Activated CD4-positive, alpha-beta memory T cell treated with anti-CD3 and anti-CD28 coated beads for 36 hours (primary cell): ENCODE data around the gene MTX1. TPM values are rescaled to one million over a fixed set of nuclear protein-coding genes. Genes with fewer than 3 reads are reported as not detected.
"Not testable (repeated sequence)": the region's sequence is repeated elsewhere in the genome, so short reads cannot be mapped to it uniquely, and the experiment has no call there.

Experiments
- CTCF ChIA-PET: fragments of 350-600 bp; sonication (Branson Sonifier 250); formaldehyde crosslinking; loops from one replicate; lab custom pipeline; 2021; ENCODE audit warnings: antibody characterized with exemption, inconsistent platforms; lab: Charles Lee
- POLR2A ChIA-PET: fragments of 350-600 bp; sonication (Branson Sonifier 250); formaldehyde crosslinking; loops from one replicate; lab custom pipeline; 2021; ENCODE audit warnings: antibody characterized with exemption; lab: Charles Lee
- DNase-seq: peaks from one replicate; pipeline ENCODE4 v3.0.0-alpha.2; 2020
- H3K27ac Mint-ChIP-seq: one replicate; pipeline ENCODE4 v1.8.0; 2021; ENCODE audit warnings: mixed read lengths
- H3K27me3 Mint-ChIP-seq: one replicate; pipeline ENCODE4 v1.8.0; 2021; ENCODE audit warnings: mixed read lengths
- H3K36me3 Mint-ChIP-seq: one replicate; pipeline ENCODE4 v1.8.0; 2021; ENCODE audit warnings: mixed read lengths
- H3K4me1 Mint-ChIP-seq: one replicate; pipeline ENCODE4 v1.8.0; 2021; ENCODE audit warnings: low read depth, mixed read lengths
- H3K4me3 Mint-ChIP-seq: one replicate; pipeline ENCODE4 v1.8.0; 2021; ENCODE audit warnings: mild to moderate bottlenecking, mixed read lengths
- H3K9me3 Mint-ChIP-seq: one replicate; pipeline ENCODE4 v1.8.0; 2021; ENCODE audit warnings: mixed read lengths
- intact Hi-C: fragments of 100-400 bp; cut with micrococcal nuclease; formaldehyde crosslinking; loops from one replicate; pipeline ENCODE4 v1.15.1; 2023
- total RNA-seq, 2 experiments: library from RNA; stranded (reverse); gene quantifications; one replicate each; pipeline ENCODE4 v1.2.3, GENCODE V29; 2021

MTX1 gene
- total RNA-seq, 2 experiments from 2014 or later, result 45.2 to 47.9 TPM

DNA sequence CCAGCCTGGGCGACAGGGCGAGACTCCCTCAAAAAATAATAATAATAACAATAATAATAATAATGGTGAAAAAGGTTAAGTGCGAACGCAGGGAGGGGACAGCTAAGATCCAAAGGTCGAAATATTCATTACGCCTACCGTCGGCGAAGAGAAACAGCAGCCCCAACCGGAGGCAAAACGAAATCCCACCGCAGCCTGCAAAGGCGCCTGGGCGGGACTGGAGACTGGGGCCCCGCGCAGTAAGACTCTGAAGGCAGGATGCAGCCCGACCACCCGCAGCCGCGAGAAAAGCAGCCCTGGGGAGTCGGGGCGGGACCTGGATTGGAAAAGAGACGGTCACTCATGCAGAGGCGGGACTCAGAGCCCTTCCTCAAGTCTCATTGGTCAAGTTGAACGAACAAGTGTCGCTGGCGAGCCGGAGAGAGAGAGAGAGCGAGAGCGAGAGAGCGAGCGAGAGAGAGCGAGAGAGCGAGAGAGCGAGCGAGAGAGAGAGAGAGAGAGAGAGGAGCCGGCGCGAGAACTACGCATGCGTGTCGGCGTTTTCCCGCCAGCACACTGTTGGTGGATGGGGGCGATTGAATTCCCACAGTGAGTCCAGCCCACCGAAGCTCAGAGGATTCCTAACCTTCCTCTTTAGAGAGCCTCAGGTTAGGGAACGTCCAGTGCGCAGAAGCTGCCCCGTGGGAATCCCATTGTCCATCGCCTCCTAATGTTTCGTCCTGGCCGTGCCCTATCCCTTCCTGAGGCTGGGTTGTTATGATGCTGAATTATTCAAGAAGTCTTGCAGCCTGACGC, 36.1 kb downstream of the MTX1 start:
- Mint-ChIP-seq H3K9me3 (peaks cover 2% of the 10 kb centered on the region), H3K4me3 (peak overlapping the region; percentile 76), H3K27me3 (peaks cover 2% of the 10 kb centered on the region), H3K36me3 (peaks cover 2% of the 10 kb centered on the region), H3K4me1 (peaks cover 45% of the 10 kb centered on the region), H3K27ac (peak overlapping the region; percentile 90)
- ChIA-PET POLR2A (interaction anchor here (0.6 to 2.1 kb wide), 9 partner anchors 9 to 79 kb away, joined by 3 to 9 read pairs (median 4); partner anchors contain the start of genes CLK2 and ENTREP3), CTCF (interaction anchor here (0.8 to 7.8 kb wide), 12 partner anchors 11 to 348 kb away, joined by 3 to 52 read pairs (median 4); partner anchors contain the start of genes CLK2, ENTREP3, MTX1 and SLC50A1)
- DNase-seq, result peak; percentile 98
- intact Hi-C loops, result loop anchor here (1.0 to 5.0 kb wide), 8 partner anchors 17 to 107 kb away; partner anchors contain the start of genes FDPS, KRTCAP2, SCAMP3 and SLC50A1

DNA sequence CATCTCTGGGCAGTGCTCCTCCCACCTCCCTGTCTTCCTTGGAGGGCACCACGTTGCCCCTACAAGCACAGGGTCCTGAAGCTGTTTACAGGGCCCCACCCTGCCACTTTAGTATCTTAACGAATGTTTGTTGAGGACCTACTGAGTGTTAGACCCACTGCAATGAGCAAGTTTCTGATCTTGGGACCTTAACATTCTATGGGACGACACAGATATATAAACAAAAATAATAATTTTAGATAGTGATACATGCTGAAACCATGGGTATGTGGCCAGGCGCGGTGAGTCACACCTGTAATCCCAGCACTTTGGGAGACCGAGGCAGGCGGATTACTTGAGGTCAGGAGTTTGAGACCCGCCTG, 36.6 kb downstream of the MTX1 start:
- POLR2A ChIA-PET, result interaction anchor here (0.6 to 2.1 kb wide), 8 partner anchors 8 to 79 kb away, joined by 3 to 9 read pairs (median 4); partner anchors contain the start of genes CLK2 and ENTREP3
- DNase-seq, result no peak
- Mint-ChIP-seq H3K4me1 (peaks cover 44% of the 10 kb centered on the region), H3K27ac (peak overlapping the region; percentile 90), H3K27me3 (peaks cover 2% of the 10 kb centered on the region), H3K9me3 (peaks cover 2% of the 10 kb centered on the region), H3K4me3 (peak overlapping the region; percentile 76), H3K36me3 (peaks cover 2% of the 10 kb centered on the region)
- CTCF ChIA-PET, result interaction anchor here (0.8 to 7.8 kb wide), 8 partner anchors 15 to 347 kb away, joined by 3 to 52 read pairs (median 4); partner anchors contain the start of genes CLK2, MTX1 and THBS3
- intact Hi-C loops, result no loop called here

DNA sequence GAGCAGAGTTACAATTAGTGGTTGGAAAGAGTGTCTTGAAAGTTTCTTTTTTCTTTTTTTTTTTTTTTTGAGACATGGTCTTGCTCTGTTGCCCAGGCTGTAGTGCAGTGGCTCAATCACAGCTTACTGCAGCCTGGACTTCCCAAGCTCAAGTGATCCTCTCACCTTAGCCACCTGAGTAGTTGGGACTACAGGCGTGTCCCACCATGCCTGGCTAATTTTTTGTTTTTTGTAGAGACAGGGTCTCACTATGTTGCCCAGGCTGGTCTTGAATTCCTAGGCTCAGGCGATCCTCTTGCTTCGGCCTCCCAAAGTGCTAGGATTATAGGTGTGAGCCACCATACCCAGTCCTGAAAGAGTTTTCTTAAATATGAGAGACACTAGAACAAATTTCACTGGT, 38.3 kb downstream of the MTX1 start:
- H3K4me3 Mint-ChIP-seq, H3K9me3 Mint-ChIP-seq, intact Hi-C loops, H3K27ac Mint-ChIP-seq, H3K36me3 Mint-ChIP-seq, POLR2A ChIA-PET, DNase-seq, H3K27me3 Mint-ChIP-seq: not testable (repeated sequence)
- peaks cover 38% of the 10 kb centered on the region for H3K4me1 Mint-ChIP-seq
- CTCF ChIA-PET, result interaction anchor here (7.8 to 9.7 kb wide), 2 partner anchors 40 to 76 kb away, joined by 52 to 188 read pairs; partner anchors contain the start of genes MTX1, RUSC1 and THBS3

DNA sequence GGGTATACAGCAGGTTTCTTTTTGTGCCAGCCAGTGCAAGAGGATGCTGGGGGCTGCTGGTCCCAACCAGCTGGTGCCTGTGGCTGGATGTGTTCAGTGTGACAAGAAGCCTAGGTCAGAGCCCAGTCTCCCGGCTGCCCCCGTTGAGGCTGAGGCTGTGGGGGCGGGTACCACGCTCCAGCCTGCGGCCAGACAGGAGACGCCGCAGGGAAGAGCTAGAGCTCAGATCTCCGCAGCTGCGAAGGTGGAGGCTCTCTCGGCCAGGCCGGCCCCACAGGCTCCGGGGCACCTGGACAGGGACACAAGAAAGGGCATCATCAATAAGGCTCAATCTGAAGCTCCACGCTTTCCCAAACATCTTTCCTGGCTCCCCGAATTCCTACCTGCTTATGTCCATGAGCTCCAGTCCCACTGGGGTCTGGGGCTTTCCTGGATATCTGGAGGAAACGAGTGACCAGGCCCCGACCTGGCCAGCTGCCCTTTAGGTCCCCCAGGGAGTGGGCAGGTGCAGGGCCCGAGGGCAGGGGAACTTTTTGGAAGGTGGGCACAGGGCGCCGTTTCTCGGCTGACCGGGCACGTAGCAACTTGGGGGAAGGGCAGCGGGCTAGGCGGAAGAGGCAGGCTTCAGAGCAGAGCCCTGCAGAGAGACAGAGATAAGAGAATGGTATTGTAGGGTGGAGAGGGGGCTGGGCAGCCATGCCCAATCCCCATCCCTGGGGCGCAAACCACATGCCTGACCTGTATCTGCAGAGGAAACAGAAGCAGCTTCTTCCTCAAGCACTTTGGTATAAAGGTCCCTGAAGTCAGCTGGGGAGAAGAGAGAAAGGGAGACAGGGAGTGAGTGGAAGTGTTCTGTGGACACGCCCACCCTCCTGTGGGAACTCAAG, 39.4 kb downstream of the MTX1 start:
- Mint-ChIP-seq H3K4me1 (peaks cover 29% of the 10 kb centered on the region), H3K9me3 (peaks cover 2% of the 10 kb centered on the region), H3K4me3 (no peak overlapping the region), H3K27me3 (peaks cover 2% of the 10 kb centered on the region), H3K27ac (no peak overlapping the region), H3K36me3 (peaks cover 2% of the 10 kb centered on the region)
- intact Hi-C loops, result no loop called here
- DNase-seq, result no peak
- ChIA-PET CTCF (interaction anchor here (0.7 to 9.7 kb wide), 3 partner anchors 11 to 75 kb away, joined by 4 to 188 read pairs (median 52); partner anchors contain the start of genes MTX1, RUSC1 and THBS3), POLR2A (no interaction called here)

DNA sequence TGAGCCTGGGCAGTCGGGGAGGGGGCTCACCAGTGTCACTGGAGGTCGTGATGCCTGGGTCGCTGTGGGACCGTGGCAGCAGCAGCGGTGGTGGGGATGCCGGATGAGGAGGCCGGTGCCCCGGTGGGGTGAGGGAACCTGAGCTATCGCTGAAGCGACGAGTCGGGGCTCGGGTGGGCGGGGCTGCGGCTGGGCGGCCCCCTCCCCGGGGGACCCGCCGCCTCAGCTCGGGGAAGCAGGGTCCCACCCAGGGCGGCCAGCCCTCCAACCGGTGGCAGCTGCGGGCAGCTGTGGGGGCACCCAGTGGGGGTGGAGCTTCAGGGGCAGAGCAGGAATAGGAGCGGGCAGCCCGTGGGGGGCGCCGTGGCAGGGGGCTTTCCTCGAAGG, 41.7 kb downstream of the MTX1 start:
- Mint-ChIP-seq H3K9me3 (no peaks in the 10 kb centered on the region), H3K27me3 (no peaks in the 10 kb centered on the region), H3K4me1 (peaks cover 31% of the 10 kb centered on the region), H3K27ac (no peak overlapping the region), H3K36me3 (no peaks in the 10 kb centered on the region), H3K4me3 (peak overlapping the region; percentile 57)
- POLR2A ChIA-PET, result interaction anchor here (1.2 to 2.4 kb wide), 8 partner anchors 8 to 73 kb away, joined by 3 to 9 read pairs (median 4); partner anchors contain the start of genes CLK2, MTX1 and THBS3
- intact Hi-C loops, result loop anchor here (1.0 to 2.0 kb wide), 4 partner anchors 23 to 343 kb away; partner anchors contain the start of genes CLK2 and FDPS
- CTCF ChIA-PET, result interaction anchor here (0.8 to 9.7 kb wide), 42 partner anchors 9 to 579 kb away, joined by 3 to 188 read pairs (median 6); partner anchors contain the start of genes CLK2, FDPS, KRTCAP2 and MTX1
- no peak for DNase-seq

DNA sequence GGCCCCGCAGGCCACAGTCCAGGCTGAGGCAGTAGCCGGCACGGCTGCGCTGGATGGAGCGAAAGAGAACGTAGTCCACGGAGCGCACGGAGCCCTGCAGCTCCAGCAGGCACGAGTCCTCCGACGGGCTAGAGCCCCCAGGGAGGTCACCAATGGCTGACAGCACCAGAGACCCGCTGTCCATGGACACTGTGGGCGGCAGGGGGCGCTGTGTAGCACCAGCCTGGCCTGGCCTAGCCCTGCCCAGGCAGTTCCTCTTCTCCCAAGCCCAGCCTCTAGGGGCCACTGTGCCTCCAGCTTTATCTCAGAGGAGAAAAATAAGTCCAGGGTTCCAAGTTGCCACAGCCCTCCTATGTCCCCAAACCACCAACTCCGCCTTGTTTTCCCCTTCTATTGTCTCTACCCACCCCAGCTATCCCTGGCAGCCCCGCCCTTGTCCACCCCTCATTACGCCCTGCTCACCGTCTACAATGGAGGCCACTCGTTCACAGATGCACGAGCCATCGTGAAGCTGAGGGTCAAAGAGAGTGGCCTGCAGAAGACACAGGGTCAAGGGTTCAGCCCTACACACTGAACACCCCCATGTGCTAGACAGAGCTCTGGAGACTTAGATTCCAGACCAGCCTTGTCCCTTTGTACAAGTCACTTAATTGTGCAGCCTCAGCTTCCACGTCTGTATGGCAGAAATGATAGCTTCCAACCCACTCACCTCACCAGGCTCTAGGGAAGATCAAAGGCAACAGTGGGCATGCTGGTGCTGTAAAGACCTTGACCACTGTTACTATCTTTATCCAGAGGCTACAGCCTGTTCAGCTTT, 42.3 kb downstream of the MTX1 start:
- H3K9me3 Mint-ChIP-seq, result no peaks in the 10 kb centered on the region
- H3K36me3 Mint-ChIP-seq, result no peaks in the 10 kb centered on the region
- H3K4me3 Mint-ChIP-seq, result peak overlapping the region; percentile 39
- H3K27ac Mint-ChIP-seq, result peak overlapping the region; percentile 31
- POLR2A ChIA-PET, result interaction anchor here (0.8 to 2.4 kb wide), 12 partner anchors 9 to 359 kb away, joined by 3 to 9 read pairs (median 4); partner anchors contain the start of genes CLK2, FDPS, MTX1 and SCAMP3
- CTCF ChIA-PET, result interaction anchor here (0.7 to 9.7 kb wide), 54 partner anchors 9 to 578 kb away, joined by 3 to 188 read pairs (median 6); partner anchors contain the start of genes ASH1L, CLK2, FDPS and KRTCAP2
- no peaks in the 10 kb centered on the region for H3K27me3 Mint-ChIP-seq
- intact Hi-C loops, result loop anchor here (1.0 to 2.0 kb wide), 4 partner anchors 22 to 342 kb away; partner anchors contain the start of genes CLK2 and FDPS
- peak; percentile 97 for DNase-seq
- peaks cover 33% of the 10 kb centered on the region for H3K4me1 Mint-ChIP-seq

DNA sequence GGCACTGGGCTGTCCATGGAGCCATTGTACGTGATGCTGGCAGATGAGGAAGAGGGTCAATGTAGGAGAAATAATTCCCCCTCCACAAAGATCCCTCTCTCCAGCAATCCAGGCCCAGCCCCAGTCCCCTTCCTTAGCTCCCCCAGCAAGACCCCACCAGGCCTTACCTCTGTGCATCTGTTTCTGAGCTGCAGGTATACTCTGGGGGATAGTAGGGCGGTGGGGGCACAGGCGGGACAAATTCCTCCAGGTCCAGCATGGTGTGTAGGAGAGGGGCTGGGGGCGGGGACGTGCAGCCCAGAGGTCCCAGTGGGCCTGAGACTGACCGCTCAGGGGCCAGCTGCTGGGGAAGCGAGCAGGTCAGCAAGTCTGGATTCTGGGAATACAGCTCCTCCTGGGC, 43.1 kb downstream of the MTX1 start:
- CTCF ChIA-PET, result interaction anchor here (0.6 to 9.7 kb wide), 39 partner anchors 8 to 534 kb away, joined by 3 to 188 read pairs (median 6); partner anchors contain the start of genes ASH1L, CLK2, FDPS and MTX1
- POLR2A ChIA-PET, result interaction anchor here (0.8 to 2.4 kb wide), 7 partner anchors 10 to 358 kb away, joined by 3 to 9 read pairs (median 4); partner anchors contain the start of genes CLK2, FDPS, MTX1 and SCAMP3
- no peak overlapping the region for H3K27ac Mint-ChIP-seq
- no peaks in the 10 kb centered on the region for H3K27me3 Mint-ChIP-seq
- intact Hi-C loops, result loop anchor here (2.0 kb wide), 2 partner anchors 21 to 341 kb away; partner anchors contain the start of gene CLK2
- H3K4me1 Mint-ChIP-seq, result peaks cover 32% of the 10 kb centered on the region
- no peaks in the 10 kb centered on the region for H3K9me3 Mint-ChIP-seq
- H3K36me3 Mint-ChIP-seq, result no peaks in the 10 kb centered on the region
- DNase-seq, result no peak
- no peak overlapping the region for H3K4me3 Mint-ChIP-seq

DNA sequence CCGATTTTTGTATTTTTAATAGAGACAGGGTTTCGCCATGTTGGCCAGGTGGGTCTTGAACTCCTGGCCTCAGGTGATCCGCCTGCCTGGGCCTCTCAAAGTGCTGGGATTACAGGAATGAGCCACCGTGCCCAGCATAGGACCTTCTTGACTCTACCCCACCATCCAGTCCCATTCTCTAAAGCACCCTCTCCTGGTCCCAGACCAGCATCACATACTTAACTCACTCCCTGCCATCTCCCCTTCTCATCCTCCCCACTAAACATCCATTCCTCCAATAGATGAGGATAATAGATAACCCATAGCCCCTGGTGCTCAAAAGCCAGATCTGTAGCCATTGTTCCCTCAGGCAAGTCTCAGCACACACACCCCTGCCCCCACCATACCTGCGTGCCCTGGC, 44.7 kb downstream of the MTX1 start:
- peaks cover 32% of the 10 kb centered on the region for H3K4me1 Mint-ChIP-seq
- CTCF ChIA-PET, result interaction anchor here (9.7 kb wide), 1 partner anchor 69 kb away, joined by 188 read pairs; the partner anchor contains the start of gene RUSC1
- POLR2A ChIA-PET, result interaction anchor here (0.7 kb wide), 1 partner anchor 8 kb away, joined by 4 read pairs; no protein-coding TSS in a partner anchor
- H3K27me3 Mint-ChIP-seq, result no peaks in the 10 kb centered on the region
- H3K27ac Mint-ChIP-seq, result no peak overlapping the region
- no peaks in the 10 kb centered on the region for H3K9me3 Mint-ChIP-seq
- peak overlapping the region; percentile 79 for H3K4me3 Mint-ChIP-seq
- peaks cover 10% of the 10 kb centered on the region for H3K36me3 Mint-ChIP-seq
- DNase-seq, result no peak
- intact Hi-C loops, result no loop called here

DNA sequence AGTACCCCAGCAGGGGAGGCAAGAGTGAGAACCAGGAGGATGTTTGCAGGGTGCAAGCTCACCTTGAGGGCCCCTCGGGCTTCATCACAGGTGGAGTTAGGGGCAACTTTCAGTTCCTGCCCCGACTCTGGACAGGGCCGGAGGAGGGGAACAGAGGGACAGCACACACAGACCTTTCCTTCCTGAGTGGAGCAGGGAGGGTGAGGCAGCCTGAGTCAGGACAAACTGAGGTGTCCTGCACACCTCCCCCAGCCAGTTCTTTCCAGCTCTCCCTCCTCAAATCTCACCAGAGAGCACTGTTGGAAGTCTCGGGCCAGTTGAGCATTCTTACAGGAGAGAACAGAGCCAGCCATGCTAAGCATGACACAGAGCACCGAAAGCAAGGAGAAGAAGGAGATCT, 45.3 kb downstream of the MTX1 start:
- ChIA-PET POLR2A (interaction anchor here (0.7 kb wide), 1 partner anchor 9 kb away, joined by 4 read pairs; no protein-coding TSS in a partner anchor), CTCF (interaction anchor here (1.4 to 9.7 kb wide), 2 partner anchors 60 to 69 kb away, joined by 3 to 188 read pairs; partner anchors contain the start of gene RUSC1)
- H3K9me3 Mint-ChIP-seq, result no peaks in the 10 kb centered on the region
- H3K36me3 Mint-ChIP-seq, result peaks cover 15% of the 10 kb centered on the region
- H3K4me1 Mint-ChIP-seq, result peaks cover 32% of the 10 kb centered on the region
- intact Hi-C loops, result no loop called here
- no peaks in the 10 kb centered on the region for H3K27me3 Mint-ChIP-seq
- no peak for DNase-seq
- peak overlapping the region; percentile 79 for H3K4me3 Mint-ChIP-seq
- H3K27ac Mint-ChIP-seq, result no peak overlapping the region

DNA sequence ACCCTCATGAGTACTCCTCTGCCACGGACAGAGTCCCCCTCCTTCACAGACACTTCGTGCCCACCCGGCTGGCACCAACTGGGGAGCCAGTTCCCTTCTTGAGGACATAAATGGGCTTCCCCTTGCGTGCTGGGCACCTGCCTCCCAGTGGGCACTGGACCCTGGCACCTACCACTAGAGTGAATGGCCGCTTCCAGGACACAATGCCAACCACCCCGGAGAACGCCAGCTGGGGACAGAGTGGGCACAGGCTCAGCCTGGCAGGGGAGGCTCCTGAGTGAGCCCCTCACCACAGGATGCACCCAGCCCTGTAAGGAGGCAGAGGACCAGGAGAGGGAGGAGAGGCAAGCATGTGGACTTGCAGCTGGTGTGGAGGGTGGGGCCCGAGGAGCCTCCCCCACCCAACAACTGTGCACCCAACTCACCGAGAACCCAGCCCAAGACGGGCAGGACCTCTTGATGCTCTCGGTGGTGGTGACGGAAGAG, 45.8 kb downstream of the MTX1 start:
- ChIA-PET POLR2A (no interaction called here), CTCF (interaction anchor here (1.4 to 9.7 kb wide), 2 partner anchors 61 to 68 kb away, joined by 3 to 188 read pairs; partner anchors contain the start of gene RUSC1)
- peaks cover 32% of the 10 kb centered on the region for H3K4me1 Mint-ChIP-seq
- intact Hi-C loops, result no loop called here
- H3K9me3 Mint-ChIP-seq, result no peaks in the 10 kb centered on the region
- peak overlapping the region; percentile 79 for H3K4me3 Mint-ChIP-seq
- H3K27ac Mint-ChIP-seq, result no peak overlapping the region
- no peak for DNase-seq
- peaks cover 16% of the 10 kb centered on the region for H3K36me3 Mint-ChIP-seq
- no peaks in the 10 kb centered on the region for H3K27me3 Mint-ChIP-seq
